B cell (primary cell): ENCODE measurements around the gene ZNF639. TPM values are rescaled to one million over a fixed set of nuclear protein-coding genes. Genes with fewer than 3 reads are reported as not detected.

ENCODE experiments used
- ATAC-seq: fragments of 200-7000 bp; cut with Tn5 transposase; one replicate; pipeline ENCODE4 v1.10.0; 2021; ENCODE audit warnings: low read depth, mild to moderate bottlenecking, moderate number of reproducible peaks, moderate library complexity
- CTCF ChIA-PET: fragments of 350-600 bp; sonication (Branson Sonifier 250); formaldehyde crosslinking; loops from one replicate; lab custom pipeline; 2021; ENCODE audit warnings: antibody characterized with exemption, inconsistent platforms; lab: Charles Lee
- POLR2A ChIA-PET: fragments of 350-600 bp; sonication (Branson Sonifier 250); formaldehyde crosslinking; loops from one replicate; lab custom pipeline; 2021; ENCODE audit warnings: antibody characterized with exemption; lab: Charles Lee
- DNase-seq: peaks from one replicate; pipeline ENCODE4 v3.0.0; 2013
- H2AFZ ChIP-seq: 2 replicates; pipeline ENCODE4 v1.6.1; 2012; ENCODE audit warnings: mild to moderate bottlenecking, low read depth, low read length; ENCODE audit not compliant: insufficient read depth, poor library complexity, severe bottlenecking
- H3K27ac ChIP-seq, 2 donors: 1 replicate in 1 of 2; 2 replicates in 1 of 2; pipeline ENCODE4 v1.5.1; 2012 to 2013; ENCODE audit warnings: low read length in 2 of 2, mild to moderate bottlenecking in 2 of 2, moderate library complexity in 1 of 2
- H3K27me3 ChIP-seq, 4 experiments: fragments of 200-600 bp in 1 of 4; sonication (generic) in 1 of 4; replicated peaks in 1 of 4; 1 replicate in 2 of 4; 2 replicates in 2 of 4; pipeline versions ENCODE4 v1.6.1 to v1.7.0; 2013 to 2016; ENCODE audit warnings: low read length in 3 of 4, mild to moderate bottlenecking in 2 of 4, mixed read lengths in 1 of 4, moderate library complexity in 1 of 4; ENCODE audit not compliant: insufficient read depth in 4 of 4, control insufficient read depth in 3 of 4; ENCODE audit errors: control extremely low read depth in 1 of 4
- H3K36me3 ChIP-seq, 2 experiments: replicated peaks in 1 of 2; 1 replicate in 1 of 2; 2 replicates in 1 of 2; pipeline versions ENCODE4 v1.6.1 to v1.7.1; 2013; ENCODE audit warnings: low read length in 1 of 2; ENCODE audit not compliant: insufficient read depth in 2 of 2, control insufficient read depth in 1 of 2; ENCODE audit errors: control extremely low read depth in 1 of 2, extremely low read depth in 1 of 2
- H3K4me1 ChIP-seq, 2 donors: fragments of 200-600 bp in 1 of 2; sonication (generic) in 1 of 2; 1 replicate in 1 of 2; 2 replicates in 1 of 2; pipeline versions ENCODE4 v1.5.1 to v1.6.1; 2013 to 2017; ENCODE audit warnings: low read length in 2 of 2; ENCODE audit not compliant: control insufficient read depth in 2 of 2, insufficient read depth in 2 of 2
- H3K4me2 ChIP-seq: replicated peaks from 2 replicates; pipeline ENCODE3; 2012; ENCODE audit warnings: mild to moderate bottlenecking, low read depth, low read length; ENCODE audit not compliant: poor library complexity, severe bottlenecking
- H3K4me3 ChIP-seq, 5 experiments: fragments of 200-600 bp in 1 of 5; sonication (generic) in 1 of 5; 1 replicate in 3 of 5; 2 replicates in 2 of 5; pipeline versions ENCODE4 v1.5.1 to v1.7.0; 2011 to 2016; ENCODE audit warnings: low read length in 4 of 5, mild to moderate bottlenecking in 4 of 5, low read depth in 2 of 5, control low read depth in 1 of 5, moderate library complexity in 1 of 5; ENCODE audit not compliant: insufficient read depth in 1 of 5; ENCODE audit errors: control extremely low read depth in 1 of 5, extremely low read depth in 1 of 5
- H3K79me2 ChIP-seq: fragments of 200-600 bp; sonication (generic); one replicate; pipeline ENCODE4 v1.6.0; 2016; ENCODE audit warnings: low read length; ENCODE audit not compliant: control insufficient read depth, insufficient read depth
- H3K9ac ChIP-seq: fragments of 200-600 bp; sonication (generic); 2 replicates; pipeline ENCODE4 v1.6.1; 2017; ENCODE audit warnings: mild to moderate bottlenecking, low read length, moderate library complexity
- H3K9me3 ChIP-seq, 3 donors: one replicate each; pipeline versions ENCODE4 v1.6.1 to v1.7.1; 2013; ENCODE audit warnings: low read length in 2 of 3; ENCODE audit not compliant: control insufficient read depth in 2 of 3, insufficient read depth in 1 of 3; ENCODE audit errors: control extremely low read depth in 1 of 3
- H4K20me1 ChIP-seq: 2 replicates; pipeline ENCODE4 v1.6.0; 2012; ENCODE audit warnings: mild to moderate bottlenecking, low read length; ENCODE audit not compliant: insufficient read depth, control insufficient read depth, poor library complexity, severe bottlenecking
- H3K27ac Mint-ChIP-seq: one replicate; pipeline ENCODE4 v1.8.0; 2021; ENCODE audit warnings: mixed read lengths
- H3K27me3 Mint-ChIP-seq: one replicate; pipeline ENCODE4 v1.8.0; 2021; ENCODE audit warnings: mixed read lengths
- H3K4me1 Mint-ChIP-seq: one replicate; pipeline ENCODE4 v1.8.0; 2021; ENCODE audit warnings: mixed read lengths
- H3K4me3 Mint-ChIP-seq: one replicate; pipeline ENCODE4 v1.8.0; 2021; ENCODE audit warnings: mixed read lengths
- H3K9me3 Mint-ChIP-seq: one replicate; pipeline ENCODE4 v1.8.0; 2022; ENCODE audit warnings: mixed read lengths; ENCODE audit not compliant: insufficient read depth
- CTCF ChIP-seq: fragments of 200-600 bp; IDR thresholded peaks from one replicate; pipeline ENCODE4 v1.8.0; 2022; ENCODE audit warnings: antibody characterized with exemption, mild to moderate bottlenecking
- EZH2 ChIP-seq: IDR thresholded peaks from 2 replicates; pipeline ENCODE4 v1.6.1; 2012; ENCODE audit warnings: borderline replicate concordance, low read depth, mild to moderate bottlenecking, moderate library complexity, low read length; ENCODE audit not compliant: insufficient read depth, poor library complexity, severe bottlenecking
- WGBS: methylation state at CpG from one replicate; pipeline ENCODE4 v1.1.5; 2013; ENCODE audit warnings: missing lambda C conversion rate; ENCODE audit not compliant: insufficient coverage; 5-methylcytosine and 5-hydroxymethylcytosine counted together
- intact Hi-C: fragments of 100-400 bp; cut with micrococcal nuclease; formaldehyde crosslinking; loops from one replicate; pipeline ENCODE4 v1.10.0; 2022
- polyA plus RNA-seq: library from polyadenylated mRNA; depleted of rRNA; stranded (reverse); fragments of >200 nt; gene quantifications from 2 replicates; pipeline ENCODE4 v1.2.3, GENCODE V29; 2012
- total RNA-seq, 2 donors: library from RNA; stranded (reverse); fragments of 120-200 nt in 1 of 2; gene quantifications; 1 replicate in 1 of 2; 2 replicates in 1 of 2; pipeline versions ENCODE4 v1.2.3 to v1.2.4, GENCODE V29; 2013 to 2022

Gene ZNF639
- total and polyA plus RNA-seq, 2 donors (not counting 1 experiment from before 2014, with no cell fraction given), result 22.4 to 39.8 TPM

- H3K4me1 Mint-ChIP-seq, result peaks cover 28% of the 10 kb centered on the region
- H3K27ac ChIP-seq, result peak within 1 kb of the TSS; percentile 71 to 86
- intact Hi-C loops, result loop anchor here (1.0 to 5.0 kb wide), 9 partner anchors 24 to 1255 kb away; partner anchors contain the start of genes ACTL6A, GNB4, MRPL47 and NDUFB5
- CTCF ChIA-PET, result interaction anchor here (0.6 to 1.9 kb wide), 5 partner anchors 24 to 332 kb away, joined by 3 to 9 read pairs (median 4); partner anchors contain the start of genes ACTL6A and ZNF639
- no peaks in the 10 kb centered on the region for H3K9me3 ChIP-seq
- peaks cover 17% of the 10 kb centered on the region for H4K20me1 ChIP-seq
- POLR2A ChIA-PET, result interaction anchor here (0.6 to 2.0 kb wide), 4 partner anchors 22 to 257 kb away, joined by 3 to 4 read pairs (median 4); partner anchors contain the start of genes MRPL47 and NDUFB5
- peak within 1 kb of the TSS; percentile 93 for H3K27ac Mint-ChIP-seq
- DNase-seq (peak; percentile 92), ATAC-seq (peak; percentile 88)
- peaks cover 6 to 37% of the 10 kb centered on the region in 2 experiments for H3K36me3 ChIP-seq
- no peaks in the 10 kb centered on the region for H3K27me3 Mint-ChIP-seq
- peaks cover 17 to 32% of the 10 kb centered on the region in 2 donors for H3K4me1 ChIP-seq
- peak within 1 kb of the TSS; percentile 75 for H3K4me2 ChIP-seq
- H3K9me3 Mint-ChIP-seq, result no peaks in the 10 kb centered on the region
- H3K27me3 ChIP-seq, result no peaks in the 10 kb centered on the region
- under 1% methylated on average over 51 of the region's 63 CpGs for WGBS
- H2AFZ ChIP-seq, result peak within 1 kb of the TSS; percentile 97
- H3K4me3 Mint-ChIP-seq, result peak within 1 kb of the TSS; percentile 95
- H3K9ac ChIP-seq, result peak within 1 kb of the TSS; percentile 88
- H3K79me2 ChIP-seq, result peaks cover 50% of the 10 kb centered on the region
- H3K4me3 ChIP-seq, result peak within 1 kb of the TSS; percentile 83 to 99 (median 98)
- TF ChIP-seq EZH2 (no peak), CTCF (no peak)
These were observed 24.7 kb downstream of the ZNF639 start, which contains the start of gene MFN1 for GRCh38 chr3:179347345-179348194. Gene MFN1, plus strand, starts transcription at chr3:179347709. Its CDS starts 1,143 bp downstream, at chr3:179348852.
